Fibroblast of skin of left biceps (primary cell): Measurements from ENCODE around the gene GSS.
"Not testable (repeated sequence)": the region's sequence is repeated elsewhere in the genome, so short reads cannot be mapped to it uniquely, and the experiment has no call there.

Experiments
- DNase-seq, 2 experiments: peaks; one replicate each; pipeline ENCODE4 v3.0.0-alpha.2; 2013; ENCODE audit warnings: low read depth in 2 of 2

GSS gene

GRCh38 chr20:34907616-34908469 is 47.8 kb downstream of the GSS start:
- peak; percentile 57 to 63 for DNase-seq

- DNase-seq, result no peak
Measured at GRCh38 chr20:34904202-34904621, 51.4 kb downstream of the GSS start.

- DNase-seq, result not testable (repeated sequence)
Measured at GRCh38 chr20:34898731-34899130, 56.9 kb downstream of the GSS start.

GRCh38 chr20:34898129-34898528 is 57.5 kb downstream of the GSS start:
- DNase-seq, result not testable (repeated sequence)

- no peak for DNase-seq
Measured at GRCh38 chr20:34896086-34896621, 59.5 kb downstream of the GSS start.

- DNase-seq, result no peak
Measured at GRCh38 chr20:34895465-34895864, 60.1 kb downstream of the GSS start.

- DNase-seq, result no peak
Measured at GRCh38 chr20:34894723-34895122, 60.9 kb downstream of the GSS start.

- no peak for DNase-seq
Measured at GRCh38 chr20:34892671-34893070, 62.9 kb downstream of the GSS start.

- DNase-seq, result no peak
Measured at GRCh38 chr20:34891166-34892062, 64.2 kb downstream of the GSS start.

GRCh38 chr20:34888468-34888867 is 67.1 kb downstream of the GSS start:
- DNase-seq, result no peak

- no peak for DNase-seq
Measured at GRCh38 chr20:34887023-34887422, 68.6 kb downstream of the GSS start.

- no peak for DNase-seq
Measured at GRCh38 chr20:34886122-34886521, 69.5 kb downstream of the GSS start.

GRCh38 chr20:34884260-34884659 is 71.3 kb downstream of the GSS start:
- no peak for DNase-seq

- no peak for DNase-seq
Measured at GRCh38 chr20:34883809-34884208, 71.8 kb downstream of the GSS start.

- no peak for DNase-seq
Measured at GRCh38 chr20:34883087-34883688, 72.4 kb downstream of the GSS start.

GRCh38 chr20:34881689-34882088 is 73.9 kb downstream of the GSS start:
- DNase-seq, result no peak

- DNase-seq, result not testable (repeated sequence)
Measured at GRCh38 chr20:34880971-34881370, 74.6 kb downstream of the GSS start.

GRCh38 chr20:34880215-34880850 is 75.3 kb downstream of the GSS start:
- DNase-seq, result no peak
